B cell (primary cell): ENCODE data around the gene HENMT1. TPM values are rescaled to one million over a fixed set of nuclear protein-coding genes. Genes with fewer than 3 reads are reported as not detected.

ENCODE experiments used
- ATAC-seq: fragments of 200-7000 bp; cut with Tn5 transposase; one replicate; pipeline ENCODE4 v1.10.0; 2021; ENCODE audit warnings: low read depth, mild to moderate bottlenecking, moderate number of reproducible peaks, moderate library complexity
- CTCF ChIA-PET: fragments of 350-600 bp; sonication (Branson Sonifier 250); formaldehyde crosslinking; loops from one replicate; lab custom pipeline; 2021; ENCODE audit warnings: antibody characterized with exemption, inconsistent platforms; lab: Charles Lee
- POLR2A ChIA-PET: fragments of 350-600 bp; sonication (Branson Sonifier 250); formaldehyde crosslinking; loops from one replicate; lab custom pipeline; 2021; ENCODE audit warnings: antibody characterized with exemption; lab: Charles Lee
- DNase-seq: peaks from one replicate; pipeline ENCODE4 v3.0.0; 2013
- H2AFZ ChIP-seq: 2 replicates; pipeline ENCODE4 v1.6.1; 2012; ENCODE audit warnings: mild to moderate bottlenecking, low read depth, low read length; ENCODE audit not compliant: insufficient read depth, poor library complexity, severe bottlenecking
- H3K27ac ChIP-seq, 2 donors: 1 replicate in 1 of 2; 2 replicates in 1 of 2; pipeline ENCODE4 v1.5.1; 2012 to 2013; ENCODE audit warnings: low read length in 2 of 2, mild to moderate bottlenecking in 2 of 2, moderate library complexity in 1 of 2
- H3K27me3 ChIP-seq, 4 experiments: fragments of 200-600 bp in 1 of 4; sonication (generic) in 1 of 4; replicated peaks in 1 of 4; 1 replicate in 2 of 4; 2 replicates in 2 of 4; pipeline versions ENCODE4 v1.6.1 to v1.7.0; 2013 to 2016; ENCODE audit warnings: low read length in 3 of 4, mild to moderate bottlenecking in 2 of 4, mixed read lengths in 1 of 4, moderate library complexity in 1 of 4; ENCODE audit not compliant: insufficient read depth in 4 of 4, control insufficient read depth in 3 of 4; ENCODE audit errors: control extremely low read depth in 1 of 4
- H3K36me3 ChIP-seq, 2 experiments: replicated peaks in 1 of 2; 1 replicate in 1 of 2; 2 replicates in 1 of 2; pipeline versions ENCODE4 v1.6.1 to v1.7.1; 2013; ENCODE audit warnings: low read length in 1 of 2; ENCODE audit not compliant: insufficient read depth in 2 of 2, control insufficient read depth in 1 of 2; ENCODE audit errors: control extremely low read depth in 1 of 2, extremely low read depth in 1 of 2
- H3K4me1 ChIP-seq, 2 donors: fragments of 200-600 bp in 1 of 2; sonication (generic) in 1 of 2; 1 replicate in 1 of 2; 2 replicates in 1 of 2; pipeline versions ENCODE4 v1.5.1 to v1.6.1; 2013 to 2017; ENCODE audit warnings: low read length in 2 of 2; ENCODE audit not compliant: control insufficient read depth in 2 of 2, insufficient read depth in 2 of 2
- H3K4me2 ChIP-seq: replicated peaks from 2 replicates; pipeline ENCODE3; 2012; ENCODE audit warnings: mild to moderate bottlenecking, low read depth, low read length; ENCODE audit not compliant: poor library complexity, severe bottlenecking
- H3K4me3 ChIP-seq, 5 experiments: fragments of 200-600 bp in 1 of 5; sonication (generic) in 1 of 5; 1 replicate in 3 of 5; 2 replicates in 2 of 5; pipeline versions ENCODE4 v1.5.1 to v1.7.0; 2011 to 2016; ENCODE audit warnings: low read length in 4 of 5, mild to moderate bottlenecking in 4 of 5, low read depth in 2 of 5, control low read depth in 1 of 5, moderate library complexity in 1 of 5; ENCODE audit not compliant: insufficient read depth in 1 of 5; ENCODE audit errors: control extremely low read depth in 1 of 5, extremely low read depth in 1 of 5
- H3K79me2 ChIP-seq: fragments of 200-600 bp; sonication (generic); one replicate; pipeline ENCODE4 v1.6.0; 2016; ENCODE audit warnings: low read length; ENCODE audit not compliant: control insufficient read depth, insufficient read depth
- H3K9ac ChIP-seq: fragments of 200-600 bp; sonication (generic); 2 replicates; pipeline ENCODE4 v1.6.1; 2017; ENCODE audit warnings: mild to moderate bottlenecking, low read length, moderate library complexity
- H3K9me3 ChIP-seq, 3 donors: one replicate each; pipeline versions ENCODE4 v1.6.1 to v1.7.1; 2013; ENCODE audit warnings: low read length in 2 of 3; ENCODE audit not compliant: control insufficient read depth in 2 of 3, insufficient read depth in 1 of 3; ENCODE audit errors: control extremely low read depth in 1 of 3
- H4K20me1 ChIP-seq: 2 replicates; pipeline ENCODE4 v1.6.0; 2012; ENCODE audit warnings: mild to moderate bottlenecking, low read length; ENCODE audit not compliant: insufficient read depth, control insufficient read depth, poor library complexity, severe bottlenecking
- H3K27ac Mint-ChIP-seq: one replicate; pipeline ENCODE4 v1.8.0; 2021; ENCODE audit warnings: mixed read lengths
- H3K27me3 Mint-ChIP-seq: one replicate; pipeline ENCODE4 v1.8.0; 2021; ENCODE audit warnings: mixed read lengths
- H3K4me1 Mint-ChIP-seq: one replicate; pipeline ENCODE4 v1.8.0; 2021; ENCODE audit warnings: mixed read lengths
- H3K4me3 Mint-ChIP-seq: one replicate; pipeline ENCODE4 v1.8.0; 2021; ENCODE audit warnings: mixed read lengths
- H3K9me3 Mint-ChIP-seq: one replicate; pipeline ENCODE4 v1.8.0; 2022; ENCODE audit warnings: mixed read lengths; ENCODE audit not compliant: insufficient read depth
- EZH2 ChIP-seq: IDR thresholded peaks from 2 replicates; pipeline ENCODE4 v1.6.1; 2012; ENCODE audit warnings: borderline replicate concordance, low read depth, mild to moderate bottlenecking, moderate library complexity, low read length; ENCODE audit not compliant: insufficient read depth, poor library complexity, severe bottlenecking
- WGBS: methylation state at CpG from one replicate; pipeline ENCODE4 v1.1.5; 2013; ENCODE audit warnings: missing lambda C conversion rate; ENCODE audit not compliant: insufficient coverage; 5-methylcytosine and 5-hydroxymethylcytosine counted together
- intact Hi-C: fragments of 100-400 bp; cut with micrococcal nuclease; formaldehyde crosslinking; loops from one replicate; pipeline ENCODE4 v1.10.0; 2022
- polyA plus RNA-seq: library from polyadenylated mRNA; depleted of rRNA; stranded (reverse); fragments of >200 nt; gene quantifications from 2 replicates; pipeline ENCODE4 v1.2.3, GENCODE V29; 2012
- total RNA-seq, 2 donors: library from RNA; stranded (reverse); fragments of 120-200 nt in 1 of 2; gene quantifications; 1 replicate in 1 of 2; 2 replicates in 1 of 2; pipeline versions ENCODE4 v1.2.3 to v1.2.4, GENCODE V29; 2013 to 2022
- TF ChIP-seq, protein P1 (sequence below): fragments of 200-600 bp; IDR thresholded peaks from one replicate; pipeline ENCODE4 v1.8.0; 2022; ENCODE audit warnings: antibody characterized with exemption, mild to moderate bottlenecking

The HENMT1 gene
- total and polyA plus RNA-seq, 2 donors (not counting 1 experiment from before 2014, with no cell fraction given), result 4.2 to 6.4 TPM

DNA sequence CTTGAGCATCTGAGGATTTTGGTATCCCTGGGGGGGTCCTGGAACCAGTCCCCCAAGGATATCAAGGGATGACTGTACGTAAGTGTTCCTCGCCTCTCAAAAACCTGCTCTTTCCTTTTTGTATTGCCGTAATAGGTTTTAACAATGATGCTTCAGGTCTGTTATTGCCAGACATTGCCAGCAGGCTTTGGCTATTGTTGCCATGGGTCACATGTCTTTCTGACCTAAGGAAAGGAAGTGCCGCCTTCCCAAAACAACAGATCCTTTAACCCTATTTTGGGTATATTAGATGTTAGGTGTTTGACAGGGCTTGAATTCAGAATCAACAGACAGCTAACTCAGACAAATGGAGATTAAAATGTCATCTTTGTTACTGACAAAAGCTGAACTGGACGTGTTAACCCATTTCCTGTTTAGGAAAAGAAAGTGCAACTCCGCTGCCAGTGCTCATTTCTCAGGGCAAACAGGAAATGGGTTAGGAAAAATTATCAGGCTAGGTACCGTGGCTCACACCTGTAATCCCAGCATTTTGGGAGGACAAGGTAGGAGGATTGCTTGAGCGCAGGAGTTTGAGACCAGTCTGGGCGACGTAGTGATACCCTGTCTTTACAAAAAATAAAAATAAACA is 18.8 kb upstream of the HENMT1 start:
- no peak overlapping the region for H3K4me3 ChIP-seq
- no peak for ATAC-seq
- WGBS, result 69% methylated on average over 6 of the region's 10 CpGs

DNA sequence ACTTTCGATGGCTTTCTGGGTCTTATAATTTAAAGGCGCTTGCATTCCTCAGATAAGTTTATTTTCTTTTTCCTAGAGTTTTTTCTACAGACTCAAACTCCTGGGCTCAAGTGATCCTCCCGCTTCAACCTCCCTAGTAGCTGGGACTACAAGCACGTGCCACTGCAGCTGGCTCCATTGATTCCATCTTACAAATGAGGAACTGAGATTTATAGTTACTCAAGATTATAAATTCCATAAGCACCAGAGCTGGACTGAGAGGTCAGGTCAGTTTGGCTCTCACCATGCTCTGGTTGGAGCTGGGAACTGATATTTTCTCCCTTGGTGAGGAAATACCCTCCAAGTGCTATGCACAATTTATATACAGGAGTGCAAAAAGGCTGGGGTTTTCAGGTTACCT is 17.8 kb upstream of the HENMT1 start:
- TF ChIP-seq, protein P1, sequence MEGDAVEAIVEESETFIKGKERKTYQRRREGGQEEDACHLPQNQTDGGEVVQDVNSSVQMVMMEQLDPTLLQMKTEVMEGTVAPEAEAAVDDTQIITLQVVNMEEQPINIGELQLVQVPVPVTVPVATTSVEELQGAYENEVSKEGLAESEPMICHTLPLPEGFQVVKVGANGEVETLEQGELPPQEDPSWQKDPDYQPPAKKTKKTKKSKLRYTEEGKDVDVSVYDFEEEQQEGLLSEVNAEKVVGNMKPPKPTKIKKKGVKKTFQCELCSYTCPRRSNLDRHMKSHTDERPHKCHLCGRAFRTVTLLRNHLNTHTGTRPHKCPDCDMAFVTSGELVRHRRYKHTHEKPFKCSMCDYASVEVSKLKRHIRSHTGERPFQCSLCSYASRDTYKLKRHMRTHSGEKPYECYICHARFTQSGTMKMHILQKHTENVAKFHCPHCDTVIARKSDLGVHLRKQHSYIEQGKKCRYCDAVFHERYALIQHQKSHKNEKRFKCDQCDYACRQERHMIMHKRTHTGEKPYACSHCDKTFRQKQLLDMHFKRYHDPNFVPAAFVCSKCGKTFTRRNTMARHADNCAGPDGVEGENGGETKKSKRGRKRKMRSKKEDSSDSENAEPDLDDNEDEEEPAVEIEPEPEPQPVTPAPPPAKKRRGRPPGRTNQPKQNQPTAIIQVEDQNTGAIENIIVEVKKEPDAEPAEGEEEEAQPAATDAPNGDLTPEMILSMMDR, result no peak
- TF ChIP-seq EZH2, result no peak
- no peak overlapping the region for H3K27ac Mint-ChIP-seq
- no peak for ATAC-seq
- POLR2A ChIA-PET, result interaction anchor here (0.6 kb wide), 1 partner anchor 184 kb away, joined by 5 read pairs; no protein-coding TSS in a partner anchor
- H3K4me2 ChIP-seq, result no peak overlapping the region
- no peaks in the 10 kb centered on the region for H3K79me2 ChIP-seq
- H3K27me3 ChIP-seq, result no peaks in the 10 kb centered on the region
- no peak overlapping the region for H3K9ac ChIP-seq
- no peaks in the 10 kb centered on the region for H3K9me3 Mint-ChIP-seq
- H3K36me3 ChIP-seq, result no peaks in the 10 kb centered on the region
- H3K4me1 ChIP-seq, result no peaks in the 10 kb centered on the region
- H3K9me3 ChIP-seq, result no peaks in the 10 kb centered on the region
- H3K4me3 ChIP-seq, result no peak overlapping the region
- no peak overlapping the region for H3K4me3 Mint-ChIP-seq
- H3K4me1 Mint-ChIP-seq, result no peaks in the 10 kb centered on the region
- H2AFZ ChIP-seq, result no peak overlapping the region
- CTCF ChIA-PET, result no interaction called here
- H3K27me3 Mint-ChIP-seq, result peaks cover 21% of the 10 kb centered on the region
- no peaks in the 10 kb centered on the region for H4K20me1 ChIP-seq
- no peak for DNase-seq
- H3K27ac ChIP-seq, result no peak overlapping the region
- 90% methylated on average over 2 of the region's 4 CpGs for WGBS
- intact Hi-C loops, result no loop called here

More for the DNA sequence above, 18.8 kb upstream of the HENMT1 start:
- no peak for DNase-seq
- CTCF ChIA-PET, result no interaction called here
- no peaks in the 10 kb centered on the region for H3K9me3 Mint-ChIP-seq
- peaks cover 19% of the 10 kb centered on the region for H3K27me3 Mint-ChIP-seq
- Histone ChIP-seq H3K9ac (no peak overlapping the region), H3K36me3 (no peaks in the 10 kb centered on the region), H3K79me2 (no peaks in the 10 kb centered on the region), H2AFZ (no peak overlapping the region), H4K20me1 (no peaks in the 10 kb centered on the region), H3K27ac (no peak overlapping the region), H3K4me2 (no peak overlapping the region), H3K9me3 (no peaks in the 10 kb centered on the region), H3K4me1 (no peaks in the 10 kb centered on the region), H3K27me3 (no peaks in the 10 kb centered on the region)
- intact Hi-C loops, result no loop called here
- TF ChIP-seq EZH2, result no peak
- TF ChIP-seq, protein P1, result no peak
- no peak overlapping the region for H3K4me3 Mint-ChIP-seq
- H3K4me1 Mint-ChIP-seq, result no peaks in the 10 kb centered on the region
- no peak overlapping the region for H3K27ac Mint-ChIP-seq
- POLR2A ChIA-PET, result no interaction called here
